GM23338 (cell line): ENCODE data around the gene TIGAR. TPM values are rescaled to one million over a fixed set of nuclear protein-coding genes. Genes with fewer than 3 reads are reported as not detected.

Experiments used
- ATAC-seq: fragments of 200-7000 bp; cut with Tn5 transposase; 3 replicates; pipeline ENCODE4 v1.9.1; 2020
- DNase-seq: peaks from one replicate; pipeline ENCODE4 v3.0.0-alpha.2; 2015; ENCODE audit warnings: low spot score
- H2AFZ ChIP-seq: fragments of 200-600 bp; sonication (generic); 2 replicates; pipeline ENCODE4 v1.8.0; 2016; ENCODE audit warnings: antibody characterized with exemption, mild to moderate bottlenecking, moderate library complexity
- H3F3A ChIP-seq: fragments of 200-600 bp; sonication (generic); replicated peaks from 2 replicates; pipeline ENCODE4 v1.8.0; 2017; ENCODE audit warnings: antibody characterized with exemption, mixed run types, low read depth
- H3K27ac ChIP-seq: fragments of 200-600 bp; sonication (generic); 2 replicates; pipeline ENCODE4 v1.6.1; 2016; ENCODE audit warnings: low read depth
- H3K27me3 ChIP-seq: fragments of 200-600 bp; sonication (generic); 2 replicates; pipeline ENCODE4 v1.8.0; 2016; ENCODE audit warnings: mild to moderate bottlenecking, mixed run types, moderate library complexity; ENCODE audit not compliant: insufficient read depth
- H3K36me3 ChIP-seq: fragments of 200-600 bp; sonication (generic); 2 replicates; pipeline ENCODE4 v1.8.0; 2016; ENCODE audit warnings: mild to moderate bottlenecking; ENCODE audit not compliant: insufficient read depth
- H3K4me1 ChIP-seq: fragments of 200-600 bp; sonication (generic); 2 replicates; pipeline ENCODE4 v1.8.0; 2016; ENCODE audit warnings: mild to moderate bottlenecking, moderate library complexity; ENCODE audit not compliant: insufficient read depth
- H3K4me2 ChIP-seq: fragments of 200-600 bp; sonication (generic); 2 replicates; pipeline ENCODE4 v1.7.1; 2017; ENCODE audit warnings: mixed run types
- H3K4me3 ChIP-seq: fragments of 200-600 bp; sonication (generic); 2 replicates; pipeline ENCODE4 v1.6.1; 2016; ENCODE audit warnings: mixed run types
- H3K79me2 ChIP-seq: fragments of 200-600 bp; sonication (generic); replicated peaks from 2 replicates; pipeline ENCODE4 v1.8.0; 2017; ENCODE audit warnings: mild to moderate bottlenecking; ENCODE audit not compliant: insufficient read depth
- H3K9me2 ChIP-seq: fragments of 200-600 bp; sonication (generic); 2 replicates; pipeline ENCODE4 v1.8.0; 2017; ENCODE audit not compliant: insufficient read depth
- H4K20me1 ChIP-seq: fragments of 200-600 bp; sonication (generic); replicated peaks from 2 replicates; pipeline ENCODE4 v1.8.0; 2017; ENCODE audit warnings: mild to moderate bottlenecking; ENCODE audit not compliant: insufficient read depth
- H3K27ac Mint-ChIP-seq: 2 replicates; pipeline ENCODE4 v1.8.0; 2020; ENCODE audit warnings: inconsistent platforms, mild to moderate bottlenecking, moderate library complexity, mixed read lengths
- H3K27me3 Mint-ChIP-seq: 3 replicates; pipeline ENCODE4 v1.8.0; 2022; ENCODE audit warnings: low read depth, mild to moderate bottlenecking, moderate library complexity, mixed read lengths, inconsistent platforms; ENCODE audit not compliant: insufficient read depth, poor library complexity
- H3K36me3 Mint-ChIP-seq: 3 replicates; pipeline ENCODE4 v1.8.0; 2021; ENCODE audit warnings: low read depth, mild to moderate bottlenecking, inconsistent platforms, moderate library complexity, mixed read lengths
- H3K4me1 Mint-ChIP-seq: 3 replicates; pipeline ENCODE4 v1.8.0; 2020; ENCODE audit warnings: mild to moderate bottlenecking, inconsistent platforms, mixed read lengths
- H3K4me3 Mint-ChIP-seq: 3 replicates; pipeline ENCODE4 v1.8.0; 2021; ENCODE audit warnings: moderate library complexity, mild to moderate bottlenecking, inconsistent platforms, mixed read lengths
- H3K9me3 Mint-ChIP-seq: 3 replicates; pipeline ENCODE4 v1.8.0; 2020; ENCODE audit warnings: moderate library complexity, mild to moderate bottlenecking, inconsistent platforms, mixed read lengths
- CREB1 ChIP-seq: fragments of 250-450 bp; sonication (Bioruptor Pico); IDR thresholded peaks from 2 replicates; pipeline ENCODE4 v1.5.0; 2020; ENCODE audit warnings: low read depth, mild to moderate bottlenecking, moderate library complexity
- EZH2 ChIP-seq: fragments of 200-600 bp; sonication (generic); IDR thresholded peaks from one replicate; pipeline ENCODE4 v1.8.0; 2017; ENCODE audit warnings: antibody characterized with exemption, mild to moderate bottlenecking, low read depth; ENCODE audit not compliant: unreplicated experiment
- EZH2phosphoT487 ChIP-seq: fragments of 200-600 bp; sonication (generic); IDR thresholded peaks from one replicate; pipeline ENCODE4 v1.8.1; 2018; ENCODE audit warnings: antibody characterized with exemption; ENCODE audit not compliant: unreplicated experiment
- JUNB ChIP-seq: IDR thresholded peaks from one replicate; pipeline ENCODE4 v1.6.1; 2016; ENCODE audit warnings: antibody characterized with exemption; ENCODE audit not compliant: unreplicated experiment
- NANOG ChIP-seq: IDR thresholded peaks from 2 replicates; pipeline ENCODE4 v1.6.1; 2016; ENCODE audit warnings: antibody characterized with exemption, borderline replicate concordance
- POLR2AphosphoS5 ChIP-seq: IDR thresholded peaks from 2 replicates; pipeline ENCODE4 v1.6.1; 2016; ENCODE audit warnings: antibody characterized with exemption, low read depth
- STAT1 ChIP-seq: IDR thresholded peaks from one replicate; pipeline ENCODE4 v1.6.1; 2016; ENCODE audit warnings: antibody characterized with exemption; ENCODE audit not compliant: unreplicated experiment
- ZNF114 ChIP-seq: fragments of 250-450 bp; sonication (Bioruptor Pico); IDR thresholded peaks from 2 replicates; pipeline ENCODE4 v1.5.0; 2020; ENCODE audit warnings: mild to moderate bottlenecking, moderate library complexity
- ZNF331 ChIP-seq: fragments of 250-450 bp; sonication (Bioruptor Pico); IDR thresholded peaks from 2 replicates; pipeline ENCODE4 v1.5.0; 2020; ENCODE audit warnings: low read depth, mild to moderate bottlenecking, moderate library complexity
- polyA plus RNA-seq: library from polyadenylated mRNA; unstranded; fragments of >200 nt; fragmentation: Nextera tagmentation; extraction: Ambion mirVana; gene quantifications from 2 replicates; pipeline ENCODE4 v1.2.1, GENCODE V29; 2016
- total RNA-seq: library from RNA; depleted of rRNA; stranded (reverse); fragments of >200 nt; shearing (Covaris generic); gene quantifications from 2 replicates; pipeline ENCODE4 v1.2.3, GENCODE V29; 2014
- TF ChIP-seq, protein P1 (sequence below): fragments of 250-450 bp; sonication (Bioruptor Pico); IDR thresholded peaks from 2 replicates; pipeline ENCODE4 v1.5.0; 2020; ENCODE audit warnings: mild to moderate bottlenecking, moderate library complexity
- TF ChIP-seq, protein P2 (sequence below), 2 experiments: fragments of 200-600 bp in 1 of 2; sonication (generic) in 1 of 2; conservative IDR thresholded peaks; 2 replicates each; pipeline versions ENCODE4 v1.5.1 to v1.6.1; 2016 to 2017; ENCODE audit warnings: antibody characterized with exemption in 2 of 2, low read depth in 2 of 2, mild to moderate bottlenecking in 2 of 2, moderate library complexity in 1 of 2
- TF ChIP-seq, protein P3 (sequence below): IDR thresholded peaks from one replicate; pipeline ENCODE4 v1.6.1; 2018; ENCODE audit warnings: antibody characterized with exemption; ENCODE audit not compliant: unreplicated experiment
- TF ChIP-seq, protein P4 (sequence below): IDR thresholded peaks from 2 replicates; pipeline ENCODE4 v1.6.1; 2016; ENCODE audit warnings: antibody characterized with exemption

TIGAR gene
- total and polyA plus RNA-seq, 2 experiments from 2014 or later: 10.4 to 13.3 TPM

DNA sequence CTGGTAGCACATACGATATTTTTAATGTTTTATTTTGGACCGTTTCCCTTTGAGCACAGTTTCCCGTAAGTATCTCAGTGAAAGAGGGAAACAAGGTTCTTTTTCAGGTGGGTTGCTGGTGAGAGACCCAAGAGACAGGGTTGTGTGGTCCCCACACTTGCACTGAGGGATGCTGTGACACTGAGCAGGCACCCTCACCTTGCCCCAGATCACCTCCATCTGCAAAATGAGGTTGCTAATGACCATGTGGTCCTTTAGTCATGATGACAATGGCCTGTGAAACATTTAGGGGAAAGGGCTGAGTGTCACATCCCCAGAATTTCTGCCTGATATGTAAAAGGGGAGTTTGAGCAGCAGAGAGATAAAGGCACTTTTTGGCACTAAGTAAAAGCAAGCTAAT lies 43.2 kb upstream of the TIGAR start:
- no peak overlapping the region; the same call in 1 of the 2 replicates for H3K27ac Mint-ChIP-seq
- Histone ChIP-seq H3K9me2 (no peaks in the 10 kb centered on the region), H3F3A (peaks cover 37% of the 10 kb centered on the region), H3K27ac (peak overlapping the region; percentile 34), H4K20me1 (peaks cover 48% of the 10 kb centered on the region), H3K79me2 (peaks cover 88% of the 10 kb centered on the region), H3K27me3 (peaks cover 4% of the 10 kb centered on the region), H3K4me1 (peaks cover 34% of the 10 kb centered on the region), H3K4me3 (no peak overlapping the region; the same call in 1 of the 2 replicates), H3K36me3 (peaks cover 59% of the 10 kb centered on the region), H2AFZ (no peak overlapping the region), H3K4me2 (peak overlapping the region; percentile 64)
- TF ChIP-seq, protein P1, sequence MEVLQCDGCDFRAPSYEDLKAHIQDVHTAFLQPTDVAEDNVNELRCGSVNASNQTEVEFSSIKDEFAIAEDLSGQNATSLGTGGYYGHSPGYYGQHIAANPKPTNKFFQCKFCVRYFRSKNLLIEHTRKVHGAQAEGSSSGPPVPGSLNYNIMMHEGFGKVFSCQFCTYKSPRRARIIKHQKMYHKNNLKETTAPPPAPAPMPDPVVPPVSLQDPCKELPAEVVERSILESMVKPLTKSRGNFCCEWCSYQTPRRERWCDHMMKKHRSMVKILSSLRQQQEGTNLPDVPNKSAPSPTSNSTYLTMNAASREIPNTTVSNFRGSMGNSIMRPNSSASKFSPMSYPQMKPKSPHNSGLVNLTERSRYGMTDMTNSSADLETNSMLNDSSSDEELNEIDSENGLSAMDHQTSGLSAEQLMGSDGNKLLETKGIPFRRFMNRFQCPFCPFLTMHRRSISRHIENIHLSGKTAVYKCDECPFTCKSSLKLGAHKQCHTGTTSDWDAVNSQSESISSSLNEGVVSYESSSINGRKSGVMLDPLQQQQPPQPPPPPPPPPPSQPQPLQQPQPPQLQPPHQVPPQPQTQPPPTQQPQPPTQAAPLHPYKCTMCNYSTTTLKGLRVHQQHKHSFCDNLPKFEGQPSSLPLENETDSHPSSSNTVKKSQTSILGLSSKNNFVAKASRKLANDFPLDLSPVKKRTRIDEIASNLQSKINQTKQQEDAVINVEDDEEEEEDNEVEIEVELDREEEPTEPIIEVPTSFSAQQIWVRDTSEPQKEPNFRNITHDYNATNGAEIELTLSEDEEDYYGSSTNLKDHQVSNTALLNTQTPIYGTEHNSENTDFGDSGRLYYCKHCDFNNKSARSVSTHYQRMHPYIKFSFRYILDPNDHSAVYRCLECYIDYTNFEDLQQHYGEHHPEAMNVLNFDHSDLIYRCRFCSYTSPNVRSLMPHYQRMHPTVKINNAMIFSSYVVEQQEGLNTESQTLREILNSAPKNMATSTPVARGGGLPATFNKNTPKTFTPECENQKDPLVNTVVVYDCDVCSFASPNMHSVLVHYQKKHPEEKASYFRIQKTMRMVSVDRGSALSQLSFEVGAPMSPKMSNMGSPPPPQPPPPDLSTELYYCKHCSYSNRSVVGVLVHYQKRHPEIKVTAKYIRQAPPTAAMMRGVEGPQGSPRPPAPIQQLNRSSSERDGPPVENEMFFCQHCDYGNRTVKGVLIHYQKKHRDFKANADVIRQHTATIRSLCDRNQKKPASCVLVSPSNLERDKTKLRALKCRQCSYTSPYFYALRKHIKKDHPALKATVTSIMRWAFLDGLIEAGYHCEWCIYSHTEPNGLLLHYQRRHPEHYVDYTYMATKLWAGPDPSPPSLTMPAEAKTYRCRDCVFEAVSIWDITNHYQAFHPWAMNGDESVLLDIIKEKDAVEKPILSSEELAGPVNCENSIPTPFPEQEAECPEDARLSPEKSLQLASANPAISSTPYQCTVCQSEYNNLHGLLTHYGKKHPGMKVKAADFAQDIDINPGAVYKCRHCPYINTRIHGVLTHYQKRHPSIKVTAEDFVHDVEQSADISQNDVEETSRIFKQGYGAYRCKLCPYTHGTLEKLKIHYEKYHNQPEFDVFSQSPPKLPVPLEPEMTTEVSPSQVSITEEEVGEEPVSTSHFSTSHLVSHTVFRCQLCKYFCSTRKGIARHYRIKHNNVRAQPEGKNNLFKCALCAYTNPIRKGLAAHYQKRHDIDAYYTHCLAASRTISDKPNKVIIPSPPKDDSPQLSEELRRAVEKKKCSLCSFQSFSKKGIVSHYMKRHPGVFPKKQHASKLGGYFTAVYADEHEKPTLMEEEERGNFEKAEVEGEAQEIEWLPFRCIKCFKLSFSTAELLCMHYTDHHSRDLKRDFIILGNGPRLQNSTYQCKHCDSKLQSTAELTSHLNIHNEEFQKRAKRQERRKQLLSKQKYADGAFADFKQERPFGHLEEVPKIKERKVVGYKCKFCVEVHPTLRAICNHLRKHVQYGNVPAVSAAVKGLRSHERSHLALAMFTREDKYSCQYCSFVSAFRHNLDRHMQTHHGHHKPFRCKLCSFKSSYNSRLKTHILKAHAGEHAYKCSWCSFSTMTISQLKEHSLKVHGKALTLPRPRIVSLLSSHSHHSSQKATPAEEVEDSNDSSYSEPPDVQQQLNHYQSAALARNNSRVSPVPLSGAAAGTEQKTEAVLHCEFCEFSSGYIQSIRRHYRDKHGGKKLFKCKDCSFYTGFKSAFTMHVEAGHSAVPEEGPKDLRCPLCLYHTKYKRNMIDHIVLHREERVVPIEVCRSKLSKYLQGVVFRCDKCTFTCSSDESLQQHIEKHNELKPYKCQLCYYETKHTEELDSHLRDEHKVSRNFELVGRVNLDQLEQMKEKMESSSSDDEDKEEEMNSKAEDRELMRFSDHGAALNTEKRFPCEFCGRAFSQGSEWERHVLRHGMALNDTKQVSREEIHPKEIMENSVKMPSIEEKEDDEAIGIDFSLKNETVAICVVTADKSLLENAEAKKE (CRISPR knock-in tag): no peak
- TF ChIP-seq, protein P2, sequence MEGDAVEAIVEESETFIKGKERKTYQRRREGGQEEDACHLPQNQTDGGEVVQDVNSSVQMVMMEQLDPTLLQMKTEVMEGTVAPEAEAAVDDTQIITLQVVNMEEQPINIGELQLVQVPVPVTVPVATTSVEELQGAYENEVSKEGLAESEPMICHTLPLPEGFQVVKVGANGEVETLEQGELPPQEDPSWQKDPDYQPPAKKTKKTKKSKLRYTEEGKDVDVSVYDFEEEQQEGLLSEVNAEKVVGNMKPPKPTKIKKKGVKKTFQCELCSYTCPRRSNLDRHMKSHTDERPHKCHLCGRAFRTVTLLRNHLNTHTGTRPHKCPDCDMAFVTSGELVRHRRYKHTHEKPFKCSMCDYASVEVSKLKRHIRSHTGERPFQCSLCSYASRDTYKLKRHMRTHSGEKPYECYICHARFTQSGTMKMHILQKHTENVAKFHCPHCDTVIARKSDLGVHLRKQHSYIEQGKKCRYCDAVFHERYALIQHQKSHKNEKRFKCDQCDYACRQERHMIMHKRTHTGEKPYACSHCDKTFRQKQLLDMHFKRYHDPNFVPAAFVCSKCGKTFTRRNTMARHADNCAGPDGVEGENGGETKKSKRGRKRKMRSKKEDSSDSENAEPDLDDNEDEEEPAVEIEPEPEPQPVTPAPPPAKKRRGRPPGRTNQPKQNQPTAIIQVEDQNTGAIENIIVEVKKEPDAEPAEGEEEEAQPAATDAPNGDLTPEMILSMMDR (conservative IDR thresholded peaks at IDR 0.05; ENCODE audit: low read depth in 2 of 2): no peak
- TF ChIP-seq NANOG (no peak), ZNF114 (CRISPR knock-in tag) (no peak), CREB1 (CRISPR knock-in tag) (no peak), JUNB (no peak), ZNF331 (CRISPR knock-in tag) (no peak), EZH2phosphoT487 (no peak), POLR2AphosphoS5 (no peak), STAT1 (no peak), EZH2 (no peak)
- TF ChIP-seq, protein P3, sequence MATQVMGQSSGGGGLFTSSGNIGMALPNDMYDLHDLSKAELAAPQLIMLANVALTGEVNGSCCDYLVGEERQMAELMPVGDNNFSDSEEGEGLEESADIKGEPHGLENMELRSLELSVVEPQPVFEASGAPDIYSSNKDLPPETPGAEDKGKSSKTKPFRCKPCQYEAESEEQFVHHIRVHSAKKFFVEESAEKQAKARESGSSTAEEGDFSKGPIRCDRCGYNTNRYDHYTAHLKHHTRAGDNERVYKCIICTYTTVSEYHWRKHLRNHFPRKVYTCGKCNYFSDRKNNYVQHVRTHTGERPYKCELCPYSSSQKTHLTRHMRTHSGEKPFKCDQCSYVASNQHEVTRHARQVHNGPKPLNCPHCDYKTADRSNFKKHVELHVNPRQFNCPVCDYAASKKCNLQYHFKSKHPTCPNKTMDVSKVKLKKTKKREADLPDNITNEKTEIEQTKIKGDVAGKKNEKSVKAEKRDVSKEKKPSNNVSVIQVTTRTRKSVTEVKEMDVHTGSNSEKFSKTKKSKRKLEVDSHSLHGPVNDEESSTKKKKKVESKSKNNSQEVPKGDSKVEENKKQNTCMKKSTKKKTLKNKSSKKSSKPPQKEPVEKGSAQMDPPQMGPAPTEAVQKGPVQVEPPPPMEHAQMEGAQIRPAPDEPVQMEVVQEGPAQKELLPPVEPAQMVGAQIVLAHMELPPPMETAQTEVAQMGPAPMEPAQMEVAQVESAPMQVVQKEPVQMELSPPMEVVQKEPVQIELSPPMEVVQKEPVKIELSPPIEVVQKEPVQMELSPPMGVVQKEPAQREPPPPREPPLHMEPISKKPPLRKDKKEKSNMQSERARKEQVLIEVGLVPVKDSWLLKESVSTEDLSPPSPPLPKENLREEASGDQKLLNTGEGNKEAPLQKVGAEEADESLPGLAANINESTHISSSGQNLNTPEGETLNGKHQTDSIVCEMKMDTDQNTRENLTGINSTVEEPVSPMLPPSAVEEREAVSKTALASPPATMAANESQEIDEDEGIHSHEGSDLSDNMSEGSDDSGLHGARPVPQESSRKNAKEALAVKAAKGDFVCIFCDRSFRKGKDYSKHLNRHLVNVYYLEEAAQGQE: no peak
- TF ChIP-seq, protein P4, sequence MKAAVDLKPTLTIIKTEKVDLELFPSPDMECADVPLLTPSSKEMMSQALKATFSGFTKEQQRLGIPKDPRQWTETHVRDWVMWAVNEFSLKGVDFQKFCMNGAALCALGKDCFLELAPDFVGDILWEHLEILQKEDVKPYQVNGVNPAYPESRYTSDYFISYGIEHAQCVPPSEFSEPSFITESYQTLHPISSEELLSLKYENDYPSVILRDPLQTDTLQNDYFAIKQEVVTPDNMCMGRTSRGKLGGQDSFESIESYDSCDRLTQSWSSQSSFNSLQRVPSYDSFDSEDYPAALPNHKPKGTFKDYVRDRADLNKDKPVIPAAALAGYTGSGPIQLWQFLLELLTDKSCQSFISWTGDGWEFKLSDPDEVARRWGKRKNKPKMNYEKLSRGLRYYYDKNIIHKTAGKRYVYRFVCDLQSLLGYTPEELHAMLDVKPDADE: no peak
- ATAC-seq: no peak
- H3K36me3 Mint-ChIP-seq: peaks cover 85% of the 10 kb centered on the region
- peaks cover 33% of the 10 kb centered on the region for H3K27me3 Mint-ChIP-seq
- no peak for DNase-seq
- peaks cover 2% of the 10 kb centered on the region; the same call in 2 of the 3 replicates for H3K9me3 Mint-ChIP-seq
- peak overlapping the region; percentile 48; the same call in 2 of the 3 replicates for H3K4me3 Mint-ChIP-seq
- peaks cover 61% of the 10 kb centered on the region for H3K4me1 Mint-ChIP-seq
